C4-2B (cell line): ENCODE measurements around the gene DDX1.
"Not testable (repeated sequence)": the region's sequence is repeated elsewhere in the genome, so short reads cannot be mapped to it uniquely, and the experiment has no call there.

Source experiments
- H3K27ac ChIP-seq: fragments of 450-650 bp; 2 replicates; pipeline ENCODE4 v1.5.1; 2017
- CTCF ChIP-seq: fragments of 450-650 bp; conservative IDR thresholded peaks from 2 replicates; pipeline ENCODE4 v1.5.1; 2017; ENCODE audit warnings: mild to moderate bottlenecking
- ZFX ChIP-seq: fragments of 450-650 bp; IDR thresholded peaks from 2 replicates; pipeline ENCODE4 v1.6.1; 2017

The DDX1 gene

GRCh38 chr2:15619938-15620337, 28.3 kb downstream of the DDX1 start:
- no peak overlapping the region for H3K27ac ChIP-seq
- no peak for TF ChIP-seq ZFX

GRCh38 chr2:15620340-15620739, 28.7 kb downstream of the DDX1 start:
- TF ChIP-seq CTCF (no peak), ZFX (no peak)
- H3K27ac ChIP-seq, result no peak overlapping the region

GRCh38 chr2:15620857-15621471, 29.3 kb downstream of the DDX1 start:
- no peak overlapping the region for H3K27ac ChIP-seq
- TF ChIP-seq CTCF (no peak), ZFX (no peak)

- H3K27ac ChIP-seq, result not testable (repeated sequence)
Observed at GRCh38 chr2:15621472-15621870, 29.8 kb downstream of the DDX1 start.

- no peak overlapping the region for H3K27ac ChIP-seq
- no peak for TF ChIP-seq ZFX
- TF ChIP-seq CTCF, result no peak
Observed at GRCh38 chr2:15622214-15622613, 30.5 kb downstream of the DDX1 start.

DNA sequence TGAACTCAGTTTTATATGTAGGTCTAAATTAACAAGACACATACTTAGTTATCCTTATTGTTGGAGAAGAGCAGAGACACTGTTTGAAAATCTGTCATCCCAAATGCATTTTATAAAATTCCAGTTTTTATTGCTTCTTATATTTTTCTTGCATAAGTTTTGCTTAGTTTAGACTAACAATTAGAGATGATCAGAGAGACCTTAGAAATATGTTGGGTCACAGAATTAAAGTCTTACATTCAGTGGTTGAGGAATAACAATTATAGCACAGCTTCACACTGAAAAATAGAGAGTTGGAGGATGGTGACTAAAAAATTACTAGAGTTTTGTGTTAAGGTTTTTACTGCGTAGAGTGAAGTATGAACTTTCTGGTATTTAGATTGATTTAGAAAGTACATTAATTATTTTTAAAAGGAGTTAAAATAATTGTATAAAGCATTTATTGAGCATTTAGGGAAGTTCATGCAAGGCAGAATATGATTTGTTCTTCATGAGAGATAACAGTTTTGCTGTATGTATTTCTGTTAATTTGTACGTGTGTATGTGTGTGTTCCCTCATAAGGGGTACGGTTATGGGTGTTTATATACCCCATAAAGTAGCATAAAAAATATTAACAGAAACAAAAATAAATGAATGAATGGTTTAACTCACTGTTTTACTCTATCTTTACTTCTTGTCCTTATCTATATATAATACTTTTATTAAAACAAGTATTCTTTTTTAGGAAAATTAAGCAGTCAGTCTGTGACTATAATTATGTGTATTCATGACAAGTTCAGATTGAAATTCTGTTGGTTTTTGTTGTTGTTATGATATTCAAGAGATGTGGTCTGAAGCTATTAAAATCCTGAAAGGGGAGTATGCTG, 31.2 kb downstream of the DDX1 start:
- no peak for TF ChIP-seq CTCF
- no peak for TF ChIP-seq ZFX
- no peak overlapping the region for H3K27ac ChIP-seq

- no peak for TF ChIP-seq ZFX
- TF ChIP-seq CTCF, result no peak
- no peak overlapping the region for H3K27ac ChIP-seq
Observed at GRCh38 chr2:15623481-15623796, 31.8 kb downstream of the DDX1 start.

GRCh38 chr2:15623898-15624541, 32.4 kb downstream of the DDX1 start:
- no peak overlapping the region for H3K27ac ChIP-seq
- TF ChIP-seq CTCF (no peak), ZFX (no peak)
